Measurements from ENCODE around the gene TRAPPC11. TPM values are rescaled to one million over a fixed set of nuclear protein-coding genes. Genes with fewer than 3 reads are reported as not detected.

The TRAPPC11 gene
- polyA plus RNA-seq, 1 of the 3 experiments (the other 2 are of a cell fraction), result 18.8 TPM

DNA sequence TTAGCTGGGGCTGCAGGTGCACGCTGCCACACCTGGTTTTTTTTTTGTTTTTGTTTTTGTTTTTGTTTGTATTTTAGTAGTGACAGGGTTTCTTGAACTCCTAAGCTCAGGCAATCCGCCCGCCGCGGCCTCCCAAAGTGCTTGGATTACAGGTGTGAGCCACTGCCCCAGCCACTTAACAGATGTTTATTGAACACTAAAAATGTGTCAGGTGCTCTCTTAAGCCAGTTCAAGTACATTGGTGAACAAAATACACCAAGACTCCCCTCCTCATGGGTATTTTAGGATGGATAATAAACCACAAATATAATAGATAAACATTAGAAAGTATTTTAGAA is 69.9 kb downstream of the TRAPPC11 start (continued):
- TF ChIP-seq, protein P1, sequence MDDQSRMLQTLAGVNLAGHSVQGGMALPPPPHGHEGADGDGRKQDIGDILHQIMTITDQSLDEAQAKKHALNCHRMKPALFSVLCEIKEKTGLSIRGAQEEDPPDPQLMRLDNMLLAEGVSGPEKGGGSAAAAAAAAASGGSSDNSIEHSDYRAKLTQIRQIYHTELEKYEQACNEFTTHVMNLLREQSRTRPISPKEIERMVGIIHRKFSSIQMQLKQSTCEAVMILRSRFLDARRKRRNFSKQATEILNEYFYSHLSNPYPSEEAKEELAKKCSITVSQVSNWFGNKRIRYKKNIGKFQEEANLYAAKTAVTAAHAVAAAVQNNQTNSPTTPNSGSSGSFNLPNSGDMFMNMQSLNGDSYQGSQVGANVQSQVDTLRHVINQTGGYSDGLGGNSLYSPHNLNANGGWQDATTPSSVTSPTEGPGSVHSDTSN (IDR thresholded peaks at IDR 0.05), result no peak
- TF ChIP-seq, protein P2, sequence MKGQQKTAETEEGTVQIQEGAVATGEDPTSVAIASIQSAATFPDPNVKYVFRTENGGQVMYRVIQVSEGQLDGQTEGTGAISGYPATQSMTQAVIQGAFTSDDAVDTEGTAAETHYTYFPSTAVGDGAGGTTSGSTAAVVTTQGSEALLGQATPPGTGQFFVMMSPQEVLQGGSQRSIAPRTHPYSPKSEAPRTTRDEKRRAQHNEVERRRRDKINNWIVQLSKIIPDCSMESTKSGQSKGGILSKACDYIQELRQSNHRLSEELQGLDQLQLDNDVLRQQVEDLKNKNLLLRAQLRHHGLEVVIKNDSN (IDR thresholded peaks at IDR 0.05; ENCODE audit: borderline replicate concordance, low read depth), result no peak

DNA sequence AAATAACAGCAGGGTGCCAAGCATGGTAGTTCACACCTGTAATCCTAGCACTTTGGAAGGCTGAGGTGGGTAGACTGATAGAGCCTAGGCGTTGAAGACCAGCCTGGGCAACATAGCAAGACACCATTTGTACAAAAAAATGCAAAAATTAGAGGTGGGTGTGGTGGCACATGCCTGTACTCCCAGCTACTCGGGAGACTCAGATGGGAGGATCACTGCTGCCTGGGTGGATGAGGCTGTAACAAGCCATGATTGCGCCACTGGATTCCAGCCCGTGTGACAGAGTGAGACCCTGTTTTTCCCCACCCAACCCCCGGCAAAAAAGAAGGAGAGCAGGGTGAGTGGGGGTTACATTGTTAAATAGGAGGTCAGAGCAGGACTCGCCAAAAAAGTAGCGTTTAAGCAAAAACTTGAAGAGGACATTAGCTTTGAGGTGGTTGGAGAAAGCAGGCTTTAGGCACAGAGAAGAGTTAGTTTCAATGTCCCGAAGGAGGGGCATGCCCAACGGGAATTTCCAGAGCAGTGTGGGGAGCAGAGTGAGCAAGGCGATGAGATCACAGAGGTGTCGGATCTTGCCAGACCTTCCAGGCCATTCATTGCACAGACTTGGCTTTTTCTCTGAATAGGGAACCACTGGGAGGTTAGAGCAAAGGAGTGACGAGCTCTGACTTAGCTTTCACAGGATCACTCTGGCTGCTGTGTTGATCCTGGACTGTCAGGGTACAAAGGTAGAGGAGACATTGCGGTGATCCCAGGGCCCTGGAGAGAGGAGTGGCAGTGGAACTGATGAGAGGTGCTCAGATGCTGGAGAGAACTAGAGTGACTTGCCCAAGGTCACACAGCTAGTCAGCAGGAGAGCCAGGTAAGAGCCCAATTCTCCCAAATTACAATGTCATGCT is 70.6 kb downstream of the TRAPPC11 start:
- ChIA-PET CTCF (interaction anchor here (1.4 kb wide), 1 partner anchor 9 kb away, joined by 3 read pairs; no protein-coding TSS in a partner anchor), POLR2A (no interaction called here)
- Histone ChIP-seq H3K9ac (no peak overlapping the region), H3K4me2 (no peak overlapping the region), H3K4me1 (ENCODE audit: control insufficient read depth in 1 of 2, insufficient read depth in 2 of 2, low read depth in 1 of 2, low read length in 1 of 2) (no peaks in the 10 kb centered on the region), H3K36me3 (replicated peaks in 1 of 2; ENCODE audit: control insufficient read depth in 1 of 2, insufficient read depth in 2 of 2, low read length in 1 of 2) (no peaks in the 10 kb centered on the region), H3K9me3 (no peaks in the 10 kb centered on the region), H3K9me2 (no peaks in the 10 kb centered on the region), H3K27me3 (ENCODE audit: insufficient read depth) (no peaks in the 10 kb centered on the region), H3K79me2 (ENCODE audit: insufficient read depth) (no peaks in the 10 kb centered on the region), H3K4me3 (ENCODE audit: low read depth in 2 of 2, low read length in 1 of 2) (no peak overlapping the region), H2AFZ (ENCODE audit: low read depth) (no peak overlapping the region), H3K27ac (ENCODE audit: low read depth in 2 of 2, low read length in 1 of 2) (no peak overlapping the region), H3F3A (replicated peaks; ENCODE audit: insufficient read depth) (no peaks in the 10 kb centered on the region), H4K20me1 (ENCODE audit: insufficient read depth) (no peaks in the 10 kb centered on the region)
- TF ChIP-seq, protein P3, sequence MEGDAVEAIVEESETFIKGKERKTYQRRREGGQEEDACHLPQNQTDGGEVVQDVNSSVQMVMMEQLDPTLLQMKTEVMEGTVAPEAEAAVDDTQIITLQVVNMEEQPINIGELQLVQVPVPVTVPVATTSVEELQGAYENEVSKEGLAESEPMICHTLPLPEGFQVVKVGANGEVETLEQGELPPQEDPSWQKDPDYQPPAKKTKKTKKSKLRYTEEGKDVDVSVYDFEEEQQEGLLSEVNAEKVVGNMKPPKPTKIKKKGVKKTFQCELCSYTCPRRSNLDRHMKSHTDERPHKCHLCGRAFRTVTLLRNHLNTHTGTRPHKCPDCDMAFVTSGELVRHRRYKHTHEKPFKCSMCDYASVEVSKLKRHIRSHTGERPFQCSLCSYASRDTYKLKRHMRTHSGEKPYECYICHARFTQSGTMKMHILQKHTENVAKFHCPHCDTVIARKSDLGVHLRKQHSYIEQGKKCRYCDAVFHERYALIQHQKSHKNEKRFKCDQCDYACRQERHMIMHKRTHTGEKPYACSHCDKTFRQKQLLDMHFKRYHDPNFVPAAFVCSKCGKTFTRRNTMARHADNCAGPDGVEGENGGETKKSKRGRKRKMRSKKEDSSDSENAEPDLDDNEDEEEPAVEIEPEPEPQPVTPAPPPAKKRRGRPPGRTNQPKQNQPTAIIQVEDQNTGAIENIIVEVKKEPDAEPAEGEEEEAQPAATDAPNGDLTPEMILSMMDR (IDR thresholded peaks at IDR 0.05), result no peak
- TF ChIP-seq RFX5 (IDR thresholded peaks at IDR 0.05; ENCODE audit: low read length) (no peak), MEF2A (IDR thresholded peaks at IDR 0.05; ENCODE audit: borderline replicate concordance, low read depth) (no peak), RCOR1 (IDR thresholded peaks at IDR 0.05; ENCODE audit: low read length) (no peak), ELF1 (IDR thresholded peaks at IDR 0.05) (no peak), GABPA (IDR thresholded peaks at IDR 0.05; ENCODE audit: low read depth) (no peak), NFIC (IDR thresholded peaks at IDR 0.05; ENCODE audit: borderline replicate concordance) (no peak), EP300 (IDR thresholded peaks at IDR 0.05; ENCODE audit: borderline replicate concordance in 1 of 2, low read depth in 1 of 2, low read length in 1 of 2) (no peak), YY1 (IDR thresholded peaks at IDR 0.05; ENCODE audit: low read depth) (no peak), SMC3 (IDR thresholded peaks at IDR 0.05; ENCODE audit: low read depth, low read length) (no peak), FOXJ3 (CRISPR knock-in tag; IDR thresholded peaks at IDR 0.05) (no peak)
- TF ChIP-seq, protein P4, sequence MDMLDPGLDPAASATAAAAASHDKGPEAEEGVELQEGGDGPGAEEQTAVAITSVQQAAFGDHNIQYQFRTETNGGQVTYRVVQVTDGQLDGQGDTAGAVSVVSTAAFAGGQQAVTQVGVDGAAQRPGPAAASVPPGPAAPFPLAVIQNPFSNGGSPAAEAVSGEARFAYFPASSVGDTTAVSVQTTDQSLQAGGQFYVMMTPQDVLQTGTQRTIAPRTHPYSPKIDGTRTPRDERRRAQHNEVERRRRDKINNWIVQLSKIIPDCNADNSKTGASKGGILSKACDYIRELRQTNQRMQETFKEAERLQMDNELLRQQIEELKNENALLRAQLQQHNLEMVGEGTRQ (IDR thresholded peaks at IDR 0.05; ENCODE audit: borderline replicate concordance, low read depth, low read length), result no peak
- TF ChIP-seq, protein P5, sequence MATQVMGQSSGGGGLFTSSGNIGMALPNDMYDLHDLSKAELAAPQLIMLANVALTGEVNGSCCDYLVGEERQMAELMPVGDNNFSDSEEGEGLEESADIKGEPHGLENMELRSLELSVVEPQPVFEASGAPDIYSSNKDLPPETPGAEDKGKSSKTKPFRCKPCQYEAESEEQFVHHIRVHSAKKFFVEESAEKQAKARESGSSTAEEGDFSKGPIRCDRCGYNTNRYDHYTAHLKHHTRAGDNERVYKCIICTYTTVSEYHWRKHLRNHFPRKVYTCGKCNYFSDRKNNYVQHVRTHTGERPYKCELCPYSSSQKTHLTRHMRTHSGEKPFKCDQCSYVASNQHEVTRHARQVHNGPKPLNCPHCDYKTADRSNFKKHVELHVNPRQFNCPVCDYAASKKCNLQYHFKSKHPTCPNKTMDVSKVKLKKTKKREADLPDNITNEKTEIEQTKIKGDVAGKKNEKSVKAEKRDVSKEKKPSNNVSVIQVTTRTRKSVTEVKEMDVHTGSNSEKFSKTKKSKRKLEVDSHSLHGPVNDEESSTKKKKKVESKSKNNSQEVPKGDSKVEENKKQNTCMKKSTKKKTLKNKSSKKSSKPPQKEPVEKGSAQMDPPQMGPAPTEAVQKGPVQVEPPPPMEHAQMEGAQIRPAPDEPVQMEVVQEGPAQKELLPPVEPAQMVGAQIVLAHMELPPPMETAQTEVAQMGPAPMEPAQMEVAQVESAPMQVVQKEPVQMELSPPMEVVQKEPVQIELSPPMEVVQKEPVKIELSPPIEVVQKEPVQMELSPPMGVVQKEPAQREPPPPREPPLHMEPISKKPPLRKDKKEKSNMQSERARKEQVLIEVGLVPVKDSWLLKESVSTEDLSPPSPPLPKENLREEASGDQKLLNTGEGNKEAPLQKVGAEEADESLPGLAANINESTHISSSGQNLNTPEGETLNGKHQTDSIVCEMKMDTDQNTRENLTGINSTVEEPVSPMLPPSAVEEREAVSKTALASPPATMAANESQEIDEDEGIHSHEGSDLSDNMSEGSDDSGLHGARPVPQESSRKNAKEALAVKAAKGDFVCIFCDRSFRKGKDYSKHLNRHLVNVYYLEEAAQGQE (IDR thresholded peaks at IDR 0.05; ENCODE audit: low read depth, low read length), result no peak
- TF ChIP-seq, protein P1 (IDR thresholded peaks at IDR 0.05), result no peak
- DNase-seq, result no peak
- 55% methylated on average over 12 of the region's 13 CpGs for WGBS (ENCODE audit: low lambda C conversion rate)
